OCI-LY1 (cell line): ENCODE data around the gene ALDH1B1.

Experiments
- CTCF ChIP-seq: fragments of 200-600 bp; sonication (generic), shearing (Covaris generic); IDR thresholded peaks from 2 replicates; pipeline ENCODE4 v1.5.1; 2017; ENCODE audit warnings: mild to moderate bottlenecking, antibody characterized with exemption, low read length, moderate library complexity, mixed read lengths
- EZH2 ChIP-seq: fragments of 200-600 bp; sonication (generic), shearing (Covaris generic); IDR thresholded peaks from 2 replicates; pipeline ENCODE4 v1.8.0; 2017; ENCODE audit warnings: borderline replicate concordance, mixed run types, mild to moderate bottlenecking, antibody characterized with exemption, low read length, moderate library complexity, mixed read lengths

DNA sequence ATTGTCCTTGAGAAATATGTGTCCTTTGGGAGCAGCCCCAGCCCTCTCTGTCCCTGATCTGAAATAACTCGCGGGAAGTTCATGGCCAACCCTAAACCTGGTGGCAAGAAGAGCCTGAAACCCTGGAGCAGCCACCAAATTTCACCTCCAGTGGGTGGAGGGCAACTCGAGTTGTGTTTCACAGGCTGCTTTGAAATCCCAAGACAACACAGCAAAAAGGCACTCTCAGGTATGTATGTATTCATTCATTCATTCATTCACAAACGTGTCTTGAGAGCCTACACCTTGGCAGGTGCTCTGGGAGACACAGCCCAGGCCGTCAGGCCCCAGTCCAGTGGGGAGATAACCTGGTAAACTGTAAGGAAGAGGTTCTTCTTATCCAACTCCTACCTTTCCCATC, 35.7 kb upstream of the ALDH1B1 start:
- TF ChIP-seq CTCF, result no peak
- TF ChIP-seq EZH2, result no peak
